Endodermal cell (in vitro differentiated cells): ENCODE measurements around the gene SYNJ2. TPM values are rescaled to one million over a fixed set of nuclear protein-coding genes. Genes with fewer than 3 reads are reported as not detected.
A peak's percentile ranks its signal among the peaks of the same experiment; 100 is the strongest.

ENCODE experiments used
- DNase-seq: peaks from one replicate; pipeline ENCODE4 v3.0.0-alpha.2; 2017
- H3K27ac ChIP-seq: 2 replicates; pipeline ENCODE4 v1.5.1; 2013; ENCODE audit warnings: mild to moderate bottlenecking, low read depth, low read length, moderate library complexity
- H3K27me3 ChIP-seq: 2 replicates; pipeline ENCODE4 v1.6.1; 2013; ENCODE audit warnings: mild to moderate bottlenecking, low read length, moderate library complexity; ENCODE audit not compliant: insufficient read depth, control insufficient read depth, poor library complexity, severe bottlenecking
- H3K36me3 ChIP-seq: 2 replicates; pipeline ENCODE4 v1.7.0; 2013; ENCODE audit warnings: mild to moderate bottlenecking, low read length, moderate library complexity; ENCODE audit not compliant: control insufficient read depth, insufficient read depth
- H3K4me1 ChIP-seq: one replicate; pipeline ENCODE4 v1.7.0; 2013; ENCODE audit warnings: low read length; ENCODE audit not compliant: control insufficient read depth, insufficient read depth
- H3K4me3 ChIP-seq: 2 replicates; pipeline ENCODE4 v1.5.1; 2013; ENCODE audit warnings: mild to moderate bottlenecking, low read length, moderate library complexity
- H3K9ac ChIP-seq: 2 replicates; pipeline ENCODE4 v1.6.1; 2013; ENCODE audit warnings: mild to moderate bottlenecking, low read length, moderate library complexity; ENCODE audit not compliant: poor library complexity, severe bottlenecking; ENCODE audit errors: extremely low read depth
- H3K9me3 ChIP-seq: 2 replicates; pipeline ENCODE4 v1.6.1; 2013; ENCODE audit warnings: mild to moderate bottlenecking, low read length, moderate library complexity; ENCODE audit not compliant: control insufficient read depth
- H3K27ac Mint-ChIP-seq: 2 replicates; pipeline ENCODE4 v1.8.0; 2020; ENCODE audit warnings: mixed read lengths
- H3K27me3 Mint-ChIP-seq: 2 replicates; pipeline ENCODE4 v1.8.0; 2021; ENCODE audit warnings: mild to moderate bottlenecking, mixed read lengths; ENCODE audit not compliant: insufficient read depth
- H3K36me3 Mint-ChIP-seq: 2 replicates; pipeline ENCODE4 v1.8.0; 2020; ENCODE audit warnings: low read depth, mixed read lengths
- H3K4me1 Mint-ChIP-seq: 2 replicates; pipeline ENCODE4 v1.8.0; 2020; ENCODE audit warnings: mixed read lengths
- H3K4me3 Mint-ChIP-seq: 2 replicates; pipeline ENCODE4 v1.8.0; 2020; ENCODE audit warnings: mild to moderate bottlenecking, moderate library complexity, mixed read lengths
- H3K9me3 Mint-ChIP-seq: 2 replicates; pipeline ENCODE4 v1.8.0; 2020; ENCODE audit warnings: mild to moderate bottlenecking, mixed read lengths
- CTCF ChIP-seq: fragments of 200-600 bp; sonication (generic); conservative IDR thresholded peaks from 2 replicates; pipeline ENCODE4 v1.5.0; 2021; ENCODE audit warnings: antibody characterized with exemption, mild to moderate bottlenecking
- WGBS, 2 experiments: methylation state at CpG; one replicate each; pipeline versions ENCODE4 v1.1.5 to v1.1.7; 2013; ENCODE audit warnings: missing lambda C conversion rate in 2 of 2, mixed read lengths in 1 of 2; ENCODE audit not compliant: insufficient coverage in 1 of 2, insufficient read length in 1 of 2; 5-methylcytosine and 5-hydroxymethylcytosine counted together
- total RNA-seq, 2 donors: library from RNA; stranded (reverse); fragmentation: NEBNext Ultra II Directional in 1 of 2; extraction: Animal tissue kit (Norgen Biotek cat#: 25700) in 1 of 2; gene quantifications; 2 replicates in 1 of 2; 3 replicates in 1 of 2; pipeline ENCODE4 v1.2.1, GENCODE V29; 2021

The SYNJ2 gene
- total RNA-seq, 2 donors from 2014 or later, result 21.2 to 32.8 TPM

GRCh38 chr6:158029668-158030230 is 48.1 kb downstream of the SYNJ2 start:
- Histone ChIP-seq H3K27ac (no peak overlapping the region), H3K4me1 (no peaks in the 10 kb centered on the region)
- no peak overlapping the region for H3K27ac Mint-ChIP-seq

GRCh38 chr6:158030380-158031300 is 49.0 kb downstream of the SYNJ2 start:
- peak; percentile 44 for DNase-seq
- Histone ChIP-seq H3K9ac (no peak overlapping the region), H3K27ac (peak overlapping the region; percentile 50), H3K27me3 (no peaks in the 10 kb centered on the region), H3K9me3 (no peaks in the 10 kb centered on the region), H3K36me3 (peaks cover 8% of the 10 kb centered on the region), H3K4me1 (no peaks in the 10 kb centered on the region), H3K4me3 (no peak overlapping the region)
- no peak for TF ChIP-seq CTCF
- Mint-ChIP-seq H3K4me3 (no peak overlapping the region), H3K9me3 (peaks cover 2% of the 10 kb centered on the region), H3K4me1 (peaks cover 14% of the 10 kb centered on the region), H3K27ac (peak overlapping the region; percentile 75), H3K36me3 (peaks cover 26% of the 10 kb centered on the region), H3K27me3 (no peaks in the 10 kb centered on the region)
- WGBS, 2 experiments, result 94 to 96% methylated on average over 9 to 16 of the region's 16 CpGs

More at GRCh38 chr6:158029668-158030230, 48.1 kb downstream of the SYNJ2 start:
- DNase-seq, result no peak
- H3K4me3 ChIP-seq, result no peak overlapping the region
- Mint-ChIP-seq H3K4me3 (no peak overlapping the region), H3K9me3 (peaks cover 2% of the 10 kb centered on the region), H3K27me3 (no peaks in the 10 kb centered on the region), H3K36me3 (peaks cover 21% of the 10 kb centered on the region), H3K4me1 (peaks cover 14% of the 10 kb centered on the region)
- H3K27me3 ChIP-seq, result no peaks in the 10 kb centered on the region
- H3K36me3 ChIP-seq, result peaks cover 8% of the 10 kb centered on the region
- H3K9me3 ChIP-seq, result no peaks in the 10 kb centered on the region
- H3K9ac ChIP-seq, result no peak overlapping the region
- 94 to 100% methylated on average over 6 to 10 of the region's 10 CpGs for WGBS, 2 experiments
- TF ChIP-seq CTCF, result no peak

- peak overlapping the region; percentile 75 for H3K27ac Mint-ChIP-seq
- no peaks in the 10 kb centered on the region for H3K27me3 Mint-ChIP-seq
- peaks cover 2% of the 10 kb centered on the region for H3K9me3 Mint-ChIP-seq
- no peaks in the 10 kb centered on the region for H3K4me1 ChIP-seq
- H3K36me3 ChIP-seq, result peaks cover 14% of the 10 kb centered on the region
- peaks cover 14% of the 10 kb centered on the region for H3K4me1 Mint-ChIP-seq
- no peak overlapping the region for H3K4me3 Mint-ChIP-seq
- WGBS, 2 experiments, result 64 to 75% methylated on average over 6 to 20 of the region's 20 CpGs
- H3K27ac ChIP-seq, result peak overlapping the region; percentile 50
- H3K36me3 Mint-ChIP-seq, result peaks cover 35% of the 10 kb centered on the region
- peak; percentile 50 for DNase-seq
- H3K27me3 ChIP-seq, result no peaks in the 10 kb centered on the region
- no peak overlapping the region for H3K4me3 ChIP-seq
- no peaks in the 10 kb centered on the region for H3K9me3 ChIP-seq
- H3K9ac ChIP-seq, result no peak overlapping the region
- no peak for TF ChIP-seq CTCF
Observed at GRCh38 chr6:158031381-158032353, 50.0 kb downstream of the SYNJ2 start.
